ENCODE data around the gene MSANTD2.

The MSANTD2 gene

DNA sequence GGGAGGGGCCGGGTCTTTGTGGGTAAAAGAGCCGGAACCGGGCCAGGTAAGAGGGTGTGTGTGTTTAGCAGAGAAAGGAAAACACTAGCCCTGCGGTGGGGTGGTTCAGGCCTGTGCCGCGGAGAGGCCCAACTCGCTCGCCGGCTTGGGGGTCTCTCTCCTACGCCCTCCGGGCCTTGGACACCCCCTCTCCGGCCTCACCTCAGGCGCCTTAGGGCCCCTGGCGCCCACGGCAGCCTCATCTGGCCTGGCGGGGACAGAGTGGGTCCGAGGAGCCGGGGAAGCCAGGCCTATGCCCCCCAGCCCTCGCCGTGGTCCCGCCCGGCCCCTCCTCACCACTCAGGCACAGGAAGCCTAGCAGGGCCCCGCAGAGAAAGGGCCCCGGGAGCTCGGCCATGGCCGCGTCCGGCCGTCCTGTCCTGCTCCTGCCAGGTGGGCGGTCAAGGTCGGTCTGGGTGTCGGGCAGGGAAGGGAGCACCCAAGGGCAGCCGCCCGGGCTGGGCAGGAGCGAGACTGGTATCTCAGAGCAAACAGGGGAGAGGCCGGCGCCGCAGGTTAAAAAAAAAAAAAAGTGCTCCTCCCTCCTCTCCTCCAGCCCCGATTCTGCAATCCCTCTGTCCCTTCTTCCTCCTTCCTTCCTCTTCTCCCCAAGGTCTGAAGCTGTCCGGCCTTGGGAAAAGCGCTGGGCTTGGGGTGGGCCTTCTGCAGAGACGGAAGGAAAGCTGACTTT, 48.3 kb downstream of the MSANTD2 start, which contains the start of gene VSIG2:
TSS of gene VSIG2 (minus strand) at position 515 of the 730 bp plus-strand sequence. CDS start at position 397, 118 bp downstream.
- no peak for DNase-seq

DNA sequence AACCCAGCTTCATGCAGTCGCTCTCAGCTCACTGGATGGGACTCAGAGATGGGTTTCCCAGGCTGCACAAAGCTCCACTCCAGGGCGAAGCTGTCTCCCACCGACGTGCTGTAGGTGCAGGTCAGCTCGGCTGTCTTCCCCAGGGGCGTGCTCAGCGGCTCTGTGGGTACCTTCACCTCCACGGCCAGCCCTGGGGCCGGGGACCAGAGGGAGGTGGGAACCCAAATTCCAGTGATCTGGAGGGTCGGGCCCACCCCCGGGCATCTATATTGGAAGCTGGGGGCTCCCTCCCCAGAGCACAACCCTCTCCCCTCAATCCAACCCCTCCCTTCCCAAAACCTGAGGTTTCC, 48.8 kb downstream of the MSANTD2 start:
- DNase-seq, result no peak

DNA sequence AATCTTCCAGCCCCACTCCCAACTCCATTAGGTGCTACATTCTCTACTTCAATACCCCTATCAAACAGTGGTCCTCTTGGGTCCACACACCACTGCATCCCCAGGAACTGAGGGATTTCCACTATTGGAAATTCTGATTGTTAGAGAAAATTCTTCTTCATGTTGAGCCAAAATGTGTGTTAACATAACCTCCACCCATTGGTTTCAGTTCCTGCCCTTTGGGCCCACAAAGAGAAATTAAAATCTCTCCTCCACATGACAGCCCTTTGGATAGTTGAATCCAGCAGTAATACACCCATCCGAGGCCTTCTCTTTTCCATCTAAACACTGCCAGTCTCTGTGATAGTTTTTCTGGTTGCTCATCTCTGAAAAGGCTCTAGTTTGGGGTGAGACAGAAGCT, 50.3 kb downstream of the MSANTD2 start:
- DNase-seq, result no peak

DNA sequence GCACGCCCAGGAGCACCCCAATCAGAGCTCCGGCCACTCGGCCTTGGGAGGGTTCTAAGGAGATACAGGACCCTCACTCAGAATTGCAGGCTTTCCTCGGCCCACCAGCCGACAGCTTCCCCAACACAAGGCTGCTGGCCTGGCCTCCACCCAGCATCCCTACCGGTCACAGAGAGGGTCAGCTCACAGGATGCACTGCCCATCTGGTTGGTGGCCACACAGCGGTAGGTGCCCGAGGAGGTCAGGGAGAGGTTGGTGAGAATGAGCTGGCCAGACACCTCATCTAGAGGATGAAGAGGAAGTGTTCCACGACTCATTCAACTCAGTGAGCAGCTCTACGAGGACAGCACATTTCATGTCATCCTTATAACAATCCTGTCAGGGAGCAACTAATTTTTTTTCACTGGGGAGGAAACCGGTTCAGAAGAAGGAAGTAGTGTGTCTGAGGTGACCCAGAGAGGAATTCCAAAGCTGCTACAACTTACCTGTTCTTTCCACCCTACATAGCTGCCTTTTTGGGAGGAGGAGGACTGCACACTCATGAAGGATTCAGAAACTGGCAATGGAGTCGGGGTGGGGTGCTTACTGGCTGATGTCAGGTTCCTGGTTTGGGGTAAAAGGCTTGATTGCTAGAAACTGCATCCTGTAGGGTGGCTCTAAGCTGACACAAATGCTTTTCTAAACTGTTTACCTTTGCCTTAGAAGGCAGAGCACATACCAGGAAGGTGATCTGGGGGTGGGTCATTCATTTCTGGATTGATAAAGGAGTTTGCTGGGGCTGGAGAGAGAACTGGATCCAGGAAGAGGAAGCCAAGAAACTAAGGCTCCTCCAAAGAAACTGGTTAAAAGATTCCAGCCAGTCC, 51.5 kb downstream of the MSANTD2 start:
- no peak for DNase-seq

DNA sequence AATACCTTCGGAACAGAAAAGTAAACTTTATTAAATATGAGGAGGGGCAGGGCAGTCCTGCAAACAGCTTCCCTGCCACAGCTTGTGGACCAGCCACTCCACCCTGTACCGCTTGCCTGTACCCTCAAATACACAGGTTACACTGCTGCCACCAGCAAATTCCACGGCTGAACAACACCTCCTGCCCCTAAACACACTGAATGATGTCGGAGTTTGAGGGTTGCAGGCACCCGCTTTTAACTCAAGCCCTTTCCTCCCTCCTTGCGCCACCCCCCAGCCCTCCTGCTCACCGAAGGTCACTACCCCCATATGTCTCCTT, 52.1 kb downstream of the MSANTD2 start:
- no peak for DNase-seq

DNA sequence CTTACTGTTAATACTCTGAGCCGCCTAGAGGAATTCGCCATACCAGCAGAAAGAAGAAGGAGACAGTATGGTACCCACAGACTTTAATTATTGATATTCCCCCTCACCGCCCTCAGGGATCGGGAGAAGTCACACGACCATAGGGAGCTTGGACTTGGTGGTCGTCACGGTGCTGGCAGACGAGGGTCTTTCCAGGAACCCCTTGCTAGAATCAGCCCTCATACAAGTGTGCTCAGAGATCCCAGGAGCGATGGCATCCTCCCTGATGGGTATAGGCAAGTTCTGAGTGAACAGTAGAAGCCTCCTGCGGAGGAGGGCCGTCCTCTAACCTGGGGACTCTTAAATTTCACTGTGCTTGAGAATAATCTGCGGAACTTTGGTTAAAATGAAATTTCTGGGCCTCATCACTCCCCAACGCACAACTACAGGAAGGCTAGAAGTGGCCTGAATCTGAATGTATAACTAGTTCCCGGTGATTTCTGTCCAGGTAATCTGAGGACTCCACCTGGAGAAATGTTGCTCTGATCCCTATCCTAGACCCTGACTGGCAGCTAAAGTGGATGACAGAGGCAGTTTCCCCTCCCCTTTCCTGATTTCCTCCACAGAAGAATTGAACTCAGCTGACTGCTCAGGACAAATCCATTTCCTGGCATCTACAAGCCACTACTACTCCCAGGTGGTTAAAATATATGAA, 52.7 kb downstream of the MSANTD2 start:
- DNase-seq, result no peak

DNA sequence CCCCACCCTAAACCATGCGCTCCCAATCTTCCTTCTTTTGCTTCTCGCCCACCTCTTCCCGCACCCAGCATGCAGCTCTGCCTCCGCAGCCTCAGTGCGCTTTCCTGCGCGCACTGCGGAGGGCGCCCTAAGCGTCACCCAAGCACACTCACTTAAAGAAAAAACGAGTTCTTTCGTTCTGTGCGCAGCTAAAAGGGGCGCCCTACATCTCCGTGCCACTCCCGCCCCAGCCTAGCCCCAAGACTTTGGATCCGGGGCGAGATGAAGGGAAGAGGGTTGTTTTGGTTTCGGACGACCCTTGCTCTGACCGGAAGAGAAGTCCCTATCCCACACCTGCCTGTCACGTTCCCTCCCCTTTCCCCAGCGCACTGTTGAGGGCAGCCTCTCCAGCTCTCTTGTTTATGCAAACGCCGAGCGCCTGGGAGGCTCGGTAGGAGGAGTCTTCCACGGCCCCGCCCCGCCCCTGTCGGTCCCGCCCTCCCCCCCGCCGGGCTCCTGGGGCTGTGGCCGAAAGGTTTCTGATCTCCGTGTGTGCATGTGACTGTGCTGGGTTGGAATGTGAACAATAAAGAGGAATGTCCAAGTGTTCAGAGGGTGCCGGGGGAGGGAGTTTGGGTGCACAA, 53.5 kb downstream of the MSANTD2 start:
- DNase-seq, result peak; percentile 77

DNA sequence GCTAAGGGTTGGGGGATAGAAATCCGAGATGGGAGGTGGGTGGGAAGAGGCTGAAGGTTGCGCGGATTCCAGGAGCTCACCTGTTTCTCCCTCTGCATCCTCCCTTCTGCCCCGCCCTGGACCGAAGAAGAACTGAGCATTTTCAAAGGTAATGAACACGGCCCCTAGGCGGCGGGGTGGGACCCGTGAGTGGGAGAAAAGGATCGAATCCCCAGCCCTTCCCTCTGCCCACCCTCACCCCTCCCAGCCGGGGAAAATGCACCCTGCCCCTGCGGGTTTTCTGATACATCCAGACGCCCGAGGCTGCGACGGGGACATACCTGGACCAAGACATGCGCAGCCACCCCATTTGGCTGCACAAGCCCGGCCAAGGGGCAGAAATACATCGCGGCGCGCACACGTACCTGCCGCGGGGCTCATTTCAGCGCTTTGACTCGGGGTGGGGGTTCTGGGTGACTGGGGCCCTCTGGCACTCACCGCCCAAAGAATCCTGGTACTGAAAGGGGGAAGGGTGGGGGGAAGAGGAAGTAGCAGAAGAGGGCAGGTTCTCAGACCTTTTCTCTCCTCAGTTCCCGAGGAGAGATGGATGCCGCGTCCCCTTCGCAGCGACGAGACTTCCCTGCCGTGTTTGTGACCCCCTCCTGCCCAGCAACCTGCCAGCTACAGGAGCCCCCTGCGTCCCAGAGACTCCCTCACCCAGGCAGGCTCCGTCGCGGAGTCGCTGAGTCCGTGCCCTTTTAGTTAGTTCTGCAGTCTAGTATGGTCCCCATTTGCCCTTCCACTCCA, 54.2 kb downstream of the MSANTD2 start:
- DNase-seq, result no peak

DNA sequence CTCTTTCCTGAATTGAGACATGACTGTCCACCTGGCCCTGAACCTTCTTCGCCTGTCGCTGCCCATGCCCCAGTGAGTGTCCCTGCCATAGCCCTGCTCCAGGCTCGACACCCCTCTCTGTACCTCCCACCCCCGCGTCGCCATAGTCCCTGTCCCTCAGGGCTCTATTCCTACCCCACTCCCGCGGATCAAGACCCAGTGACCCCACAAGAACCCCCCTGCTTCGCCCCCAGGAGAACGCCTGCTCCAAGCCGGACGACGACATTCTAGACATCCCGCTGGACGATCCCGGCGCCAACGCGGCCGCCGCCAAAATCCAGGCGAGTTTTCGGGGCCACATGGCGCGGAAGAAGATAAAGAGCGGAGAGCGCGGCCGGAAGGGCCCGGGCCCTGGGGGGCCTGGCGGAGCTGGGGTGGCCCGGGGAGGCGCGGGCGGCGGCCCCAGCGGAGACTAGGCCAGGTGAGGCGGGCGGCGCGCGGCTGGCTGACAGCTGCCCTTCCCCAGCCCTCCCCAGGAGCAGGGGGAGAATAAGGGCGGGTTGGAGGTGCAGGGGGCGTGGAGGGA, 54.9 kb downstream of the MSANTD2 start:
- DNase-seq, result no peak

DNA sequence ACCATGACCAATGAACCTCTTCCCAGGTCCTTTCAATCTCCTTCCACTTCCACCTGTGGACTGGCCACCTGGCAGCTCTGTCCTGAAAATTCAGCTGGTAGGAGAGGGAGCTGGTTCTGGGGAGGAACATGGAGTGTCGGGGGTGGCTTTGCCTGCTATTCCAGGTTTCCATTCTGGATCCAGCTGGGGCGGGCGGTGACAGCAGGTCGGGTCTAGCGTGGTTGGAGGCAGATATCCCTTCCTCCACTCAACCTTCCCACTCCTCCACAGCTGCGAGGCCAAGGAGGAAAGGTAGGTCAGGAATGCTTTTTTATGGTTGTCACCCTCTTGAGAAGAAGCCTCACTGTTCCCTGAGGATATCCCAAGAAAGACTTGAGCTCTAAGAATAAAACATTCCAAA, 57.2 kb downstream of the MSANTD2 start:
- no peak for DNase-seq

DNA sequence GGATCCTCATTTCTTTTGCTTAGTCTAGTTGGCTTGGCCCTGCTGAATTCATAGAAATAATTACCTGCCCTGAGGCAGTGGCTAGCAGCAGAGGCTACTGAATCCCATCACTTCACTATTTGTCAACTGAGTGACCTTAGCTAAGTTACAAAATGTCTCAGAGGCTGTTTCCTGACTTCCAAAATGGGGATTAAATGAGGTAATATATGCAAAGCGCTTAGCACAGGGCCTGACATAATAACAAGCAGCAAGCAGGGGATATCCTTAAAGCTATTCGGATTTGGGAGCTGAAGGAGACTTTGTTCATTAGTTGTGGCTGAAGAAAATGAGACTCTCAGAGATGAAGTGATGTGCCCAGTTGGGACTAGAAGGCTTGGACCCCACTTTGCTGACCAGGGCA, 57.7 kb downstream of the MSANTD2 start:
- no peak for DNase-seq

DNA sequence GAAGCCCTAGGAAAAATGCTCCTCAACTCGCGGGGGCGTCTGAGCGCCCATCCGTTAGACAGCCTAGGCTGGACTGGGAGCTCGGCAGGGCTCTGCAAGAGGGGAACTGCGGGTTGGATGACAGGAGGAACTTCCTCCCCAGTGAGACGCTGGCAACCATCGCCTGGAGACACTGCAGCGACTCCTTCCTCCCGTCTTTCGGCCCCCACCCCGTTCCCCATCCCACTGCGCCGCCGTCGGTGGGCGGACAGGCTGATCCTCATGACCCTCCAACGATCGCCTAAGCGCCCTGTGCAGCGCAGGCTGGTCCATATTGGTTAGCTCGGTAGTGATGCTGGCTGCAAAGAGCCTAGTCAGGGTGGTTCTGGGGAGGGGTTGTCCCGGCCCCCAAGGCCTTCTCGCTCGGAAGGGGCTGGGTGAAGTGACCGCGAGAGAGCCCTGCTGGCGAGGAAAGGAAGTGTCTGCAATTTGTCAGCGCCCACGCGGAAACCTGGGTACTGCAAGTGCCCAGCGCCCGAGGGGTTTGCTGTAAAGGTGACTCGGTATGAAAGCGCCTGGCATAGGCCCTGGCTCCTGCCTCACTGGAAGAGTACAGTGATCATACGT, 59.8 kb downstream of the MSANTD2 start:
- peak; percentile 44 for DNase-seq

DNA sequence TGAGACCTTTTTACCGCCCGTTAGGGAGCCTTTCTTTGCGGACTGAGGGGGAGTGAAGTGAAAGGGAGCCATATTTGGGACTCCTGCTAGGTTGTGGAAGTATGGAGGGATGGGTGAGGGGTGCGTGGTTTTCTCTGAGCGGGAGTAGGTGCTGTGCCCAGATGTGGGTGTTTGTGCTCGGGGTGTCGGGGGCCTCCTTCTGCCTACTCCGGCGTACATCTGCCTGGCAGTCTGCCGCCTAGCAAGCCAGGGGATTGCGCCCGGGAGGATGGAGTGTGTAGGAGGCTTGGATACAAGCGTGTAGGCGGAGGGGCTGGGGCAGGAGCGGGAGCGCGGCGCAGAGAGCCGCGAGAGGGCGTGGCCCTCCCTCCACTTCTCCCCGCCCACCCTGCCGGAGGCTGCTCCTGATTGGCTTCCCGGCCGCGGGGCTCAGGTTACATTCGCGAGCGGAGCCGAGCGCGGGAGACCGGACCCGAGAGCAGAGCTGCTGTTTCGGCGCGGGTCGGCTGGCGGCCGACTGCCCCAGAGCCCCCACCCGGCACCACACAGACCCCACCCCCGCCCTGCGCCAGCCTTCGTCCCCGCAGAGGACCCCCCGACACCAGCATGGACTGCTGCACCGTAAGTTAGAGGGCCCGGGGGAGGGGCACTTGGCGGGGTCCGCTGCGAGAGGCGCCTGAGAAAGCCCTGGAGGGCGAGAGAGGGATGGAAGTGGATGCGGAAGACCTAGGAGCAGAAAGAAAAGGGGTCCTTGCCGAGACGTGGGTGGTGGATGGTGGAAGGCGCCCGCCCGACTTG, 60.5 kb downstream of the MSANTD2 start, which contains the start of gene NRGN:
TSS of gene NRGN (plus strand) at position 464 of the 798 bp plus-strand sequence. CDS start at position 607, 143 bp downstream.
- DNase-seq, result peak; percentile 70

DNA sequence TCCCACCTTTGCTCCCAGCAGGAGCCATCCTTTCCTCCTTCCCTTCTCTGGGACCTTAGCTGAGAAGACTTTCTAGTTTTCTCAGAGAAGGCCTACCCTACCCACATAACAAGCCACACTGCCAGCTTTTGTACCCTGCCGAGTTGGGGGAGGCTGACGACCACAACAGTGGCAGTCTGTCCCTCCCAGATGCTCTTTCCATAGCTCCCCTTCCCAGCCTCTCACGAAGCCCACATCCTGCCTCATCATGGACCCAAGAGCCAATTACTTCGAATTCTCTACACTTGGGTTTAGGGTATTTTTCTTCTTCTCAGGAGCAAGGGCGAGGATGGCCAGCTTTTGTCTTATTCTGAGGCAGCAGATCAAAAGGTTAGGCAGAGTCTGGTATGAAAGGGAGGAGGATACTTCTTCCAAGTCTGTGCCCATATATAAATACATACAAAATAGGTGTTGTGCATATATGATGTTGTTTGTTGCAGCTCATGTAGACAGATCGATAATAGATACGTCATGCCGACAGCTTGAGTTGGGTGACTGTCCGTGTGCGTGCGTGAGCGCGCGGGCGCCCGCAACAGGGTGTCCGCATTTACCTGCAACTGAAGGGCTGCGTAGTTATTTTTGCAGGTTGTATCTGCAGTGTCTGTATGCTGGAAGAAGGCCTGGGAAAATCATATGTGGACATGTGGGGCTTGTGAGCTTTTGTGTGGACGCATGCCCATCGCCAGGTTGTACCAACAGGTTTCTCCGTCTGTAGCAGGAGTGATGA, 61.3 kb downstream of the MSANTD2 start:
- no peak for DNase-seq

DNA sequence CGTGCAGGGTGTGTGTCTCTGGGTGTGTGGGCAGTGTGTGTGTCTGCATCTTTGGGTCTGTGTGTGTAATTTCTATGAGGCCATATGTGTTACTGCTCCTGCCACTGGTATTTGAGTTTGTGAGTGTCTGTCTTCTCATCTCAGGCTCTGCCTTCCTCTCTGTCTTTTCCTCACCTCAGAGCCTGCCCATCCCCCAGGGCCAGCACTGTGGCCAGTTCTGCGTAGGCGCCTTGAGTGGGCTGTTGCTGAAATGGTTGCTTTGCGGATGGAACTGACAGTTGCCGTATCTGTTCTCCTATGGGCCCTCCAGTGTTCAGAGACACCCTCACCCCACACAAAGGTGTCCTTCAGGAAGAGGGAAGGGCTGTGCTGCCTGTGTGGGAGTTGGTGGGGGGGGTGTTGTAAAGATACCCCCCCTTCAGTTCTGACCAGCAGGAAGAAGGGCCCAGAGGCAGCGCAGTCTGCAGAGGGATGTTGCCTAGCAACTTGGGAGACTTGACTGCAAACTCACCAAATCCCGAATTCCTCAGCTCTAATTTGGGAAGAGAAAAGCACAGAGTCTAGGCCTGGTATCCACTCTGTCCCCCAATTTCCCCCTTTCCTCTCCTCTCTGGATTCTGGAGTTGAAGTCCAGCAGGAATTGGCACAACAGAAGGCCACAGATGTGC, 62.4 kb downstream of the MSANTD2 start:
- no peak for DNase-seq

DNA sequence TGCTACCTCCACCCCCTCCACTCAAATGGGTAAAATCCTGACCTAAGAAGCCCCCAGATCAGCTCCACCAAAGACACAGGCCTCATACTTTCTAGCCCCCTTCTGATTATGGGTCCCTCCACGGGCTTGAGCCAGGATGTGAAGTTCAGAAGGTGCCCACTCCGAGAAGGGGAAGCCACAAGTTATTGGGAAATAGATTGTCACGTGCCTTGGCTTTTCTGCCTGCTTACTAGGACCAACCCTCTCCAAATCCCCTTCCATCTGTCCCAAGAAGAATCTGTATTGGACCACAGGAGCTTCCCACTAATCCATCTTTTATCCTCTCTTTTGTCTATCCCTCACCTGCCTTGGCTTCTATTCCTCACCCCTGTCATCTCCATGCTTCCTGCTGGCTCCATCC, 63.5 kb downstream of the MSANTD2 start:
- no peak for DNase-seq

DNA sequence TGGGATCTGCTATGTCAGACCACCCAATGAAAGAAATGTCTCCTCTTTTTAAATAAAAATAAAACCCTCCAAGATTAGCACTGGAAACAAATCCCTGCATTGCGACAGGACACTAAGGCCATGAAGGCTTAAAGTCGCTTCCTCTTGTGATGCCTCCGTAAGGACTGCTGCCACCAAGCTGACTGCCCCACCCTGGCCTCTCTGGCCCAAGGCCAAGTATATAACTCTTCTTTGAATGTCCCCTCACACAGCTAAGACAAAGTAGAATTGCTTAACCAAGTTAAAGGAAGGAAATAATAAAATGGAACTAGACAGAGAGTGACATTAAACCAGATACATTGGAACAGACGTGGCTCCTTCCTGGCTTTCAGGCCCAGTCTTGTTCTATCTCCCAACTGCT, 68.0 kb downstream of the MSANTD2 start:
- no peak for DNase-seq

DNA sequence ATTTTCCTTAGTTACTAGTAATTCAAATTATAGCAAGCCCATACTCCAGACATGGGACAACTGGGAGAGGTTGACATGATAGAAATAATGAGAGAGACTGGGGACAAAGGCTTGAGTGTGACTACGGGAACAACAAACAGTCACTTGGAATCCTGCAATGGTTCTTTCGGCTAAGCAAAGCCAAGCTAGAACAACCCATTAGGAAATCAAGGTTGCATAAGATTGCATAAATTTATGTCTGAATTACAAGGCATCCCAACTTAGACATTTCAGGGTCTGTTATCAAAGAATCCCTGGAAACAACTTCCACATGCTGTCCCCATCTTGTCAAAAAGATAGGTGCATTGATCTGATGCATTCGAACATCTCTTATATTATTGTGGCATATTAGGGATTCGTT, 70.6 kb downstream of the MSANTD2 start:
- DNase-seq, result no peak

DNA sequence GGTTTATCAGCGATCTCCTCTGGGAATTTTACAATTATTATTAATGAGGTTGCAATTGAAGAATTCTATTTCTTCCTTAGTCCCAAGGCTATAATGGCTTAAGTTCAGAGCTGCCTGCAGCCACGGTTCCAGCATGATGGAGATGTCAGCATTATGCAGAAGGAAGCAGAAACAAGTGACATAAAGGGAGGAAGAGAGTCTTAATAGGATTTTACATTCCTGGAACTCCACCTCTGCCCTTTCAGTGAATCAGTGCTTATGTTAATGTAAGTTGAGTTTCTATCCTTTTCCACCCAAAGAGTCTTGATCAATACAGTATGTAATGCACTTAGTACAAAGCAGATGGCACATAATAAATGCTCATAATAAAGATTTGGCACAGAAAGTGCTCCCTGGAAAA, 72.1 kb downstream of the MSANTD2 start:
- DNase-seq, result no peak
